Neural crest cell (in vitro differentiated cells): Measurements from ENCODE around the gene SH2B2. TPM values are rescaled to one million over a fixed set of nuclear protein-coding genes. Genes with fewer than 3 reads are reported as not detected.

Experiments
- DNase-seq: peaks from one replicate; pipeline ENCODE4 v3.0.0; 2021; ENCODE audit warnings: low read depth, mixed read lengths, low spot score
- H3K27ac Mint-ChIP-seq: one replicate; pipeline ENCODE4 v1.8.0; 2021; ENCODE audit warnings: mild to moderate bottlenecking, mixed read lengths; ENCODE audit not compliant: unreplicated experiment
- H3K27me3 Mint-ChIP-seq: 2 replicates; pipeline ENCODE4 v1.8.0; 2021; ENCODE audit warnings: low read depth, mild to moderate bottlenecking, mixed read lengths
- H3K36me3 Mint-ChIP-seq: 2 replicates; pipeline ENCODE4 v1.8.0; 2021; ENCODE audit warnings: low read depth, mild to moderate bottlenecking, mixed read lengths
- H3K4me1 Mint-ChIP-seq: 2 replicates; pipeline ENCODE4 v1.8.0; 2021; ENCODE audit warnings: mixed read lengths
- H3K4me3 Mint-ChIP-seq: one replicate; pipeline ENCODE4 v1.8.0; 2021; ENCODE audit warnings: mild to moderate bottlenecking, mixed read lengths
- H3K9me3 Mint-ChIP-seq: 2 replicates; pipeline ENCODE4 v1.8.0; 2021; ENCODE audit warnings: mixed read lengths
- CTCF ChIP-seq: fragments of 200-600 bp; sonication (generic); conservative IDR thresholded peaks from 2 replicates; pipeline ENCODE4 v1.5.0; 2021; ENCODE audit warnings: antibody characterized with exemption, mild to moderate bottlenecking
- total RNA-seq: library from RNA; stranded (reverse); gene quantifications from 2 replicates; pipeline ENCODE4 v1.2.1, GENCODE V29; 2021

SH2B2 gene
- total RNA-seq, 1 donor from 2014 or later, result 16.4 TPM

DNA sequence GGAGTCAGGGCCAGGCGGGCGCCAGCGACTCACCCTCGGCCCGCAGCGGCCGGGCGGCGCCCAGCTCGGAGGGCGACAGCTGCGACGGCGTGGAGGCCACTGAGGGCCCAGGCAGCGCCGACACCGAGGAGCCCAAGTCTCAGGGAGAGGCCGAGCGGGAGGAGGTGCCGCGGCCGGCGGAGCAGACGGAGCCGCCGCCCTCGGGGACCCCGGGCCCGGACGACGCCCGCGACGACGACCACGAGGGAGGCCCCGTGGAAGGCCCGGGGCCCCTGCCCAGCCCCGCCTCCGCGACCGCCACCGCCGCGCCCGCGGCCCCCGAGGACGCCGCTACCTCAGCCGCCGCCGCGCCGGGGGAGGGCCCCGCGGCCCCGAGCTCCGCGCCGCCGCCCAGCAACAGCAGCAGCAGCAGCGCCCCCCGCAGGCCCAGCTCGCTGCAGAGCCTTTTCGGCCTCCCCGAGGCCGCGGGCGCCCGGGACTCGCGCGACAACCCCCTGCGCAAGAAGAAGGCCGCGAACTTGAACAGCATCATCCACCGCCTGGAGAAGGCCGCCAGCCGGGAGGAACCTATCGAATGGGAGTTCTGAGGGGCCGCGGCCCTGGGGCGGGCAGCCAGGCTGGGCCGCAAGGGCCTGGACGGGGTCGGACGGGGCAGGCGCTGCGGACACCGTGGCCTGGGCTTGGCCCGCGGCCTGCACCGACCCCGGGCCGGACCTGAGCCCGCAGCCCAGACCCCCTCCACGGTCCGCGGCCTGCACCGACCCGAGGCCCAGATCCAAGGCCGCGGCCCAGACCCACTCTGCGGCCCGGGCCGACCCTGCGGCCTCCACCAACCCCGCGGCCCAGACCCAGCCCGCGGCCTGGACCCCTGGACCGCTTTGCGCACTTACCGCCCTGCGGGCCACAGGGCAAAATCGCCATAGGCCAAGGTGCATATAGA is 37.9 kb upstream of the SH2B2 start:
- no peak for TF ChIP-seq CTCF
- no peak for DNase-seq
- Mint-ChIP-seq H3K4me1 (peaks cover 30% of the 10 kb centered on the region), H3K4me3 (no peak overlapping the region), H3K27me3 (no peaks in the 10 kb centered on the region), H3K27ac (no peak overlapping the region), H3K36me3 (peaks cover 6% of the 10 kb centered on the region), H3K9me3 (no peaks in the 10 kb centered on the region)

DNA sequence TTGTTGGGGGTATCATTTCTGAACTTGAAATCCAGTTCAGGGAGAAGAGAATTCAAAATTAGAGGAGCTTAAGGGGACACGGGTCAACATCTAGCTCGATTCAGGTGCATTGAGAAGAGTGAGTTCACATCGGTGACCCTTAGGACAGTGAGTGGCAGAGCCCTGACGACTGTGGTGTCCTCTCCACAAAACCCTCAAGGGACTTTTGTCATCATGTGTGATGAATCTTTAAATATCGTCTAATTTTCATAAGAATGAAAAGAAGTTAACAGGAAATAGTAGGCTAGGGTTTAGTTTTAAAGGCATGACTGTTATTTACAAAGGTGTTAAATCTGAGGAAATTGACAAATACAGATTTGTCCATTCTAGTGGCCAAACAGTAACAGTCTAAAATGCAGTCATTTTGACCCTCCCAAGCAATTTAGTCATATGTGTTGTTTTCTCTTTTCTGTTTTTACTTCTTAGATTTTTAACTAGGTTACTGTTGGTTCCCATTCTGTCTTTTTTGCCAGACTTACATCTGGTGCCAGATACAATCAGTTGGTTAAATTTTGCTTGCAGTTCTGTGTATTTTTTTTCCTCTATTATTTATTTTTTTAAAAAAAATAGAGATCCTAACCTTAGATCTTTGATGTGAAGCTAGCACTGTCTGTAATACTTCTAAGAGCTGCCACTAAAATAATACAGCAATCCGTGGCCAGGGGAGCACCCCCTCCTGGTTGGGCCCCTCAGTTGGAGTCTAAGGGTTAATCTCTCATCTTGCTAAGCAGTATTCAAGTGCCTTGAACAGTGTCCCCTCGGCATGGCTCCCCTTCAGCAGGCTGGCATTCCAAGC is 34.9 kb upstream of the SH2B2 start:
- H3K36me3 Mint-ChIP-seq, result peaks cover 6% of the 10 kb centered on the region
- no peak overlapping the region for H3K4me3 Mint-ChIP-seq
- TF ChIP-seq CTCF, result no peak
- no peak for DNase-seq
- H3K4me1 Mint-ChIP-seq, result peaks cover 46% of the 10 kb centered on the region
- no peaks in the 10 kb centered on the region for H3K27me3 Mint-ChIP-seq
- H3K9me3 Mint-ChIP-seq, result no peaks in the 10 kb centered on the region
- H3K27ac Mint-ChIP-seq, result no peak overlapping the region

DNA sequence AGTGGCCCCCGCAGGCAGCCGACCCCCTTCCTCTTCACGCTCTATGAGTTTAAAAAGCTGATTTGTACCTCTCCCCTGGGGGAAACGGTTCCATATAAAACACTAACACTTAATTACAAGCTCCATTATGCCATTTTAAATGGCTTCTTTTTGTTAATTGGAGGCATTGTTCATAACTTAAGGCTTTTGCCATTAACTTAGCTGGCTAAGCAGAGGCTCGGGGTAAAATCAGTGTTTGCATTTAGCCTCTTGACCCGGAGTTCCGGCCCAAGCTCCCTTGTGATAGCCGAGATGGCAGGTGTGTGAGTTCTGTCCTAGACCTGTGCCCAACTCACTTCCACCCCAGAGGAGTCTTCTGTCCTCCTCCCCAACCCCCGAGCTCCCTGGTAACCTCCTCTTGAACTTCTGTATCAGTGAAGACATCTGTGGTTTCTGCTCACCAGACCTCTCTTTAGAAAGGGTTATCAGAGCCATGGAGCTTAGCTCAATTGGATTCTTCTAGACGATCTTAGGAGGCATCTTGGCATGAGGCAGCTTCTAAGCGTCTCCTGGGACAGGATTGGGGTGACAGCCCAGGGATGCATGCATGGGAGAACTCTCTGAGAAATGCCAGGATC is 34.2 kb upstream of the SH2B2 start:
- H3K4me3 Mint-ChIP-seq, result no peak overlapping the region
- H3K4me1 Mint-ChIP-seq, result peaks cover 51% of the 10 kb centered on the region
- DNase-seq, result no peak
- H3K27me3 Mint-ChIP-seq, result no peaks in the 10 kb centered on the region
- no peak for TF ChIP-seq CTCF
- H3K36me3 Mint-ChIP-seq, result peaks cover 3% of the 10 kb centered on the region
- no peaks in the 10 kb centered on the region for H3K9me3 Mint-ChIP-seq
- no peak overlapping the region for H3K27ac Mint-ChIP-seq

DNA sequence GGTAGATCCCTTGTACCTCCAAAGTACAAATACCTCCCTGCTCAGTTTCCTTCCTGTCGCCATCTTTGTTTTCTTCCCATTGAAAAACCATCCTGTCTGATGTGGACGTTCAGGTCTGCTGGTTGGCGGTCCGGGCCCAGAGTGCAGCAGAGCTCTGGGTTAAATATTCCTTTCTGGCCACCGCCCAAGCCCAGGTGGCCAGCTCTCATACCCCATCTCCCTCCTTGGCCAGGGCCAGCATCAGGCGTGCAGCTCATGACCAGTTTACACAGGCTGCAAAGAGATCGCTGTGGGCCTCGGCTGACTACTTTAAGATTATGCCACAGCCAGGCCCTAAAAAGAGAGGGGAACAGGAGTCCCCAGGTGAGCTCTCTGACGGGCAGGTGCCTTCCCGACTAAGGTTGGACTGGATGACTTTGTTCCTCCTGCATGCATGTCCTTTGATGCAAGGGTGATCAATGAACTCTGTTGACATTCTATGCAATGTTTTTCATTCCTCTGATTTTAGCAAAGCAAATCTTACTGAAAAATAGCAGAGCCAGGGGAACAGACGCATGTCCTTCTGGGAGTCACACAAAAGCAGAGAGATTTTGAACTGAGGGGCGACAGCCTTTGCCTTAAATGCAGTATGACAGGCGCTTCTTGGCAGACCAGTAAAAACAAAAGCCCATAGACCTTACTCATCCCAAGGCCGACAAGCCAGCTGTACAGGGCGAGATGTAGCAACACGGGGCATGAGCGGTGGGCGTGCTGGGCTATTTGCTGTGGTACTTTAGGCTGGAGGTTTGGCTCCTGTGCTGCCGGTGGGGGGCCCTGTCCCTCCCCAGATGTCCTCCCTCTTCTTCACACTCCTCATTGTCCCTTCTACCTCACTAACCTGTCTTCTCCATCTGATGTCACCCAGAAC is 33.3 kb upstream of the SH2B2 start:
- Mint-ChIP-seq H3K4me3 (no peak overlapping the region), H3K4me1 (peaks cover 58% of the 10 kb centered on the region), H3K27ac (no peak overlapping the region), H3K27me3 (no peaks in the 10 kb centered on the region), H3K9me3 (no peaks in the 10 kb centered on the region), H3K36me3 (peaks cover 3% of the 10 kb centered on the region)
- no peak for TF ChIP-seq CTCF
- DNase-seq, result no peak

DNA sequence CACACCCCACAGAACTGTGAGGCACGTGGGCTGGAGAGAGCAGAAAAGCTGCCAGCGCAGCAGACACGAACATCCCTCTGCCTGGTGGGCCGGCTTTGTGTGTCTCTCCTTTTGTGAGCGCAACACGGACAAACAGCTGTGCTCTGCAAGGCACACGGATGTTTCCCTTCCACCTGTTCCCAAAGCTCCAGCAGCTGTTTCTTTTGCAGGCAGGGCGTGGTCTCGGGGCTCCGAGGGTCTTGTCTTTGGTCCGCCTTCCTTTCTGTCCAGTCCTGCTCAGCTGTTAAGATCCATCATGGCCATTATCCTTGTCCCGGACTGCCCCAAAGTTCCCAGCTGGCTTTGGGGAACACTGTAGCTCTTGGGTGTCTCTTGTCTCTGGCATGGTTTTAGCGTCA is 32.7 kb upstream of the SH2B2 start:
- no peak overlapping the region for H3K27ac Mint-ChIP-seq
- no peaks in the 10 kb centered on the region for H3K27me3 Mint-ChIP-seq
- H3K9me3 Mint-ChIP-seq, result no peaks in the 10 kb centered on the region
- H3K4me3 Mint-ChIP-seq, result no peak overlapping the region
- no peak for DNase-seq
- H3K36me3 Mint-ChIP-seq, result peaks cover 3% of the 10 kb centered on the region
- peaks cover 62% of the 10 kb centered on the region for H3K4me1 Mint-ChIP-seq
- no peak for TF ChIP-seq CTCF
